NCI-H1105 (cell line): Measurements from ENCODE around the gene SULF2.
A peak's percentile ranks its signal among the peaks of the same experiment; 100 is the strongest.

Source experiments
- DNase-seq: peaks from one replicate; lab custom pipeline; 2025; lab: John Stamatoyannopoulos, UW

The SULF2 gene

DNA sequence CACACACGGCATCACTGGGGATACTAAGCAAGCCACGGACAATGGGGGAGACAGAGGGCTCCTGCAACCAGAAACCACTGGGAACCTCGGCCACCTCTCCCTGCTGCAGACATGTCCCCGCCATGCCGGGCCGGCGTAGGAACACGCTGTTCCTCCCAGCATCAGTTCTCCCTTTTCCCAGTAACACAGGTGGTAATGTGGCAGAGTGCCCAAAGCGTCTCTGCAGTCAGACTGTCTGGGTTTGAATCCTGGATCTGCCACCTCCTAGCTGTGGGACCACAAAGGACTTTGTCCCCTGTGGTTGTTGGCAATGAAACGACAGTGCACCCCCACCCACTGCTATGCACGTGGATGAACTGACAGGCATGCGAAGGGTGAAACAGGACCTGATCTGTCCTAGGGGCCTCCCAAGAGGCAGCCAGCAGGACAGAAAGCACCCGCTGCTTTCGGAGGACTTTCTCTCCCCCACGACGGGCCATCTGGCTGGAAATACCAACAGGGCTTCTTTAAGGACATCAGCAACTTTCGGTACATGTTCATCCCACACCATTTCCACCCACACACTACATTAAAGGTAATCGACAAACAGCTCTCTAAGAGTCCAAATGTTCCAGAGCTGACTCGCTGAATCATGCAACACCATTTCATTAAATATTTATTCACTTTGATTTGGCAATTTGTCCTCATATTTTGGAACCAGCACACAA, 74.1 kb downstream of the SULF2 start:
- no peak for DNase-seq

DNA sequence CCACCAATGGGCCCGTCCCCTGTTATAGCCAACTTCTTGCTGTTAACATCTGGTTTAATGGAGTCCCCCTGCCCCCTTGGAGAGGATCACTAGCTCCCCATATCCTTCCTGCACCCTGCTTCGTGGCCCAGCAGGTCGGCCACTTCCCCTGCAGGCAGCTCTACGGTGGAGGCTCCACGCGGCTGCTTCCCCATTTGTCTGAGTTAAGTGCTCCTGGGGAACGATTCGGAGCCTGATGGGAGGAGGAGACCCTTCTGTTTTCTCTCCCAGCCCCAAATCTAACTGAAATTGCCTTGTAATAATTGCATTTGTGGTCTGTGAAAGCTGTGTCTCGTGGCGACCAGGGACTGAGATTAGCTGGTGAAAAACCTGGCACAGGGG, 74.6 kb downstream of the SULF2 start:
- DNase-seq = no peak

DNA sequence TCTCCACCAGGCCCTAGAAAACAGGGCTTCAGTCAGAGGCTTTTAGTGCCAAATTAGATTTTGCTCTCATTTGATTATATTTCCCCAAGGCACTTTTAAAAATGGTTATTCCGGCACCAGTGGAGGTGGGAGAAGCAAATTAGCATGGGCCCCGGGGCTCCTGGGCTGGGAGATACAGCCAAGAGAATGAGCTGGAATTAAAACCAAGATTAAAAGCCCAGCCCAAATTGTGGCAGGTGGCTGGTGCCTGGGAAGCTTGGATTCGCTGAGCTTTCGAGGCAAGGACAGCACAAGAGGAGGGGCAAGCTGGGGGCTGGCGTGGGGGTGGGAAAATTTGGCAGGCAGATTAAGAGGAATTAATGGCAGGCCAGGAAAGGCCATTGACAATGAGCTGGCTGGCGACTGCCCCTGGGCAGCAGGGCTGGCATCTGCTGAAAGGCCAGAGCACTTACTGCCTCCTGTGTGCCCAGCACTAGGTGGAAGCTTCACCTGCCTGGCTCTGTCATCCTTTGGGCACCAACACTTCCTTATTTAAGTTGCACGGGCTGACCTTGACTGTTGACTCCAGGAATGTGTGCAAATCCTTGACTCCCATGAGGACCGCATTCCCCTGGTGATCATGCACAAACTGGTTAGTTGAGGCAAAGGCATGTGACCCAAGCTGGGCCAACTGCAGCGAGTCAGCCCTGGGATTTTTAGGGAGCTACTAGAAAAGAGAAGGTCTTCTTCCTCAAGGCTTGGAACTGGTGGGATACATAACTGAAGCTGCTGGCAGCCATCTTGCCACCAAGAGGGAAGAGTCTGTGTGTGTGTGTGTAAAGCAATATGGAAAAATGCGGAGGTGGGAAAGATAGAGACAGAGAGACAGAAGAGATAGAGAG, 76.1 kb downstream of the SULF2 start:
- DNase-seq = peak; percentile 25

DNA sequence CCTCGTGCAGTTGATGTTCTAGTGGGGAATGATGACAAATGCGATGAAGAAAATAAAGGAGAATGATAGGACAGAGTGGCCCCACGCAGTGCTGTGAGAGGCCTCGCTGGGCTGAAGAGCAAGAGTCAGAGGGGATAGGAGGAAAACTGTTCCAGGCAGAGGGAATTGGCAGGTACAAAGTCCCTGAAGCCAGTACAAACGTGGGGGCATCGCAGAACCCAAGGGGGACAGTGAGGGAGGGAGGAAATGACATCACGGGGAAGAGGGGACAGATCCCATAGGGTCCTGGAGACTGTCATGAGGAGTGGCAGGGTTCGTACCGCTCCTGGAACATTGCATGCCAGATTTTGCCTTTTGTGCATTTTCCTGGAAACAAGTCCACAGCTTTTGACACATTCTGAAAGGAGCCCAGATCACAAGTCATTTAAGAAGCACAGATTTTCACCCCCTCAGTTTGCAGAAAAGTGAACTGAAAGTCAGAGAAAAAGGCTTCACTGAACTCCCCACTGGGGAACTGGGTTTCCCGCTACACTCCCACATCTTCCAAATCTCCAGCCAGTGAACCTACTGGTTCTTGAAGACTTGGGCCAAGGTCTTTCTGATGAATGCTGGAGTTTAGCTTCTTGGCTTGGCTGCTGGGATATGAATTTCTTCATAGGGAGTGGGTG, 77.0 kb downstream of the SULF2 start:
- no peak for DNase-seq

DNA sequence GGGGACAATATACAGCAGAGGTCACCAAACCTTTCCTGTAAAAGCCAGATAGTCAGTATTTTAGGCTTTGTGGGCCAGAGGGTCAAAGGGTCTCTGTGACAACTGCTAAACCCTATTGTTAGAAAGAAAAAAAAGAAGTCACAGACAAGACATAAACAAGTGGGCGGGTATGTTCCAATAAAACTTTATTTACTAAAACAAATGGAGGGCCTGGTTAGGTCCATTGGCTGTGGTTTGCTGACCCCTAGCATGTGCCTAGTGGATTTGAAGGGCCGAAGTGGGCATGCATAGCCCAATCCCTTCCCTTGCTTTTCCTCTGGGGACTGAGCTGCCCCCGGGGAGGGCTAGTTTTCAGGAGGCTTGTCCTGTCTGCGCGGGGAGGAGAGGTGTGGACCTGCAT, 78.9 kb downstream of the SULF2 start:
- DNase-seq = no peak

DNA sequence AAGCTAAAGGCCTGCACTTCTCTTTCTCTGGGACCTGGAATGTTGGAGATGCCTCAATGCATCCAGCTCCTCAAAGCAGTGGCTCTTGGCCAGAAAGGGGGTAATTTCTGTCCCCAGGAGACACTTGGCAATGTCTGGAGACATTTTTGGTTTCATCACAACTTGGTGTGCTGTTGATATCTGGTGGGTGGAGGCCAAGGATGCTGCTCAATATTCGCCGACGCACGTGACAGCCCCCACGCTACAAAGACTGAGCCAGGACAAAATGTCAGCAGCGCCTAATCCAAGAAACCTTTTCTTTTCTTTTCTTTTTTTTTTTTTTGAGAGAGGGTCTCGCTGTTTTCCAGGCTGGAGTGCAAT, 79.8 kb downstream of the SULF2 start:
- DNase-seq = no peak

DNA sequence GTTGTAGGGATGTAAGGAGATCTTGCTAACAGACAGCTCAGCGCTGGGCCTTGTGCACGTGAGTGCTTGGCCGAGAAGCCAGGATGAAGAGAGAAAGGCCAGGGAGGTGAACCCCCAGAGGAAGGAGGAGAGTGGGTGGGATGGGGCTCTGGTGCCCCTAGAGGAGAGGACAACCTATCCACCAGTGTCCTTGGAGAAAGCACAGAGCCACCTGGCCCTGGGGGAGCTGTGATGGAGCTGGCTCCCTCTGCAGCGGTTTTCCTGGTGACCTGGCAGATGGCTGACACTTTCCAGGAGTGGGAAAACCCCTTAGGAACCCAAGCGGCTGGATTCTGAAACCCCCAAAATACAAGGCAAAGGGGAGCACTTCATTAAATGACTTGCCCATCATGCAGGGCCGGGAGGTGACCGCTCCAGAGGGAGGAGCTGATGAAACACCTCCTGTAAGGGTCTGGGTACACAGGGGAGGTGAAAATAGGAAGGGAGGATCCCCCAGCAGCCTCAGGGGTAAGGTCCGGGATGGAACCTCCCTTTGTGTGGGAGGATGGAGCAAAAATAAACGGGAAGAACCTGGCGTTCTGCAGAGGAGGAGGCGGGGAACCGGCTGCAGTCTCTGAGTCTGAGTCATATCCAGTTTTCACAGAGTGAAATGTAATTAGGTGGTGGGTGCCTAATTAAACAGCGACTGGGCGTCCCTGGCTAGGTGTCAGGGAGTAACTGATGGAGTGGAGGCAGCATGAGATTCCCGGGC, 80.4 kb downstream of the SULF2 start:
- no peak for DNase-seq

DNA sequence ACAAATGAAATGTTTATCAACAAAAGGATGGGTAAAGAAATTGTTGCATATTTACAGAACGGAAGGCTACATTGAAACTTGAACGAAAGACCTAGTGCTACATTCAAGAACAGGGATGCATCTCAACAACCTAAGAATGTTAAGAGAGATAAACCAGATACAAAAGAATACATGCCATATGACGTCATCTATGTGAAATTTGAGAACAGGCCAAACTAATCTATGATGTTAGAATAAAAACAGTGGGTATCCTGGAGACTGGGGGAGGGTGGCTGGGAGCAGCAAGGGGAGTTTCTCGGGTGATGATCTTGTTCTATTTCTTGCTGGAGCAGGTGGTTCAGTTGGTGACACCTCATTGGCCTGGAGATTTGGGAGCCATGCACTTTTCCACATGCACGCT, 81.5 kb downstream of the SULF2 start:
- no peak for DNase-seq

DNA sequence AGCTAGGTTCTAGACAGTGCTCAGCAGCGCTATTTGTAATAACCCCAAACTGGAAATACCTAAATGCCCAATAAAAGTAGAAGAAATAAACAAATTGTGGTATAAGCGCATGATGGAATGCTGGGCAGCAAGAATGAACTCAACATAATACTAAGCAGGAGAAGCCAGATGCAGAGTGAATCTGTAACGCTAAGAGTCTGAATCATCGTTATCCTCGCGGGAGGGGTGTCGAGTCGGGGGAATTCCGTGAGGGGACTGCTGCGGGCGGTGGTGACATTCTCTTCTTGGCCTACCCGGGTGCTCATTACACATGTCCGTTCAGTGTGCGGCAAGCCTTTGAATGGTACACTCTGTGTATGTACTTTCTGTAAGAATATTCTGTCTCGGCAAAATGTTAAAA, 83.7 kb downstream of the SULF2 start:
- no peak for DNase-seq

DNA sequence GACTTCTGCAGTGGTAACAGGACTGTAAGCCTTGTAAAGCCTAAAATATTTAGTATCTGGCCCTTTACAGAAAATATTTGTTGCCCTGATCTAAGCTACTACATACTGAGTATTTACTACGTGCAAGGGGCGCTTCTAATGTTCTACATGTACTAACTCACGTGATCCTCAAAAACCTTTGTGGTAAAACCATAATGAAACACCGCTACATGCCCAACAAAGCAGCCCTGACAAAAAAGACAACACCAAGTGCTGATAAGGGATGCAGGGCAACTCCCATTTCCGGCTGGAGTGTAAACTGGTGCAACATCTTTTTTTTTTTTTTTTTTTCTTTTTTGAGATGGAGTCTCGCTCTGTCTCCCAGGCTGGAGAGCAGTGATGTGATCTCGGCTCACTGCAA, 85.0 kb downstream of the SULF2 start:
- no peak for DNase-seq

DNA sequence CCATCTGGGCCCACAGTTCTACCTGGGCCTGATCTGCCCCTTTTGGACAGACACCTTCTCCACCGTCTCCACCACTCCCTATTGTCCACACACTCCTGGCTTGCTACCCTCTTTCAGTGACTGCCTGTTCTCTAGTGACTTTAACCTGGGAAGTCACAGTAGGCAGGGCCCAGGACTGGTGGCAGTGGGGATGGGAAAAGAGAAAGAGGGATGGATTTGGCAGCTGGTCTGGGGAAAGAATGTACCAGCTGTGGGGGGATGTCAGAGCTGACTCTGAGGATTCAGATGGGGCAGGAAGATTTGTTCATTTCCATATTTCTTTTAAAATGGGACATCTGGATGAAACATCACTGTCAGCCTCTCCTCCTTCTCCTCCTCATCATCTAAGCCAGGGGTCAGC, 85.5 kb downstream of the SULF2 start:
- no peak for DNase-seq

DNA sequence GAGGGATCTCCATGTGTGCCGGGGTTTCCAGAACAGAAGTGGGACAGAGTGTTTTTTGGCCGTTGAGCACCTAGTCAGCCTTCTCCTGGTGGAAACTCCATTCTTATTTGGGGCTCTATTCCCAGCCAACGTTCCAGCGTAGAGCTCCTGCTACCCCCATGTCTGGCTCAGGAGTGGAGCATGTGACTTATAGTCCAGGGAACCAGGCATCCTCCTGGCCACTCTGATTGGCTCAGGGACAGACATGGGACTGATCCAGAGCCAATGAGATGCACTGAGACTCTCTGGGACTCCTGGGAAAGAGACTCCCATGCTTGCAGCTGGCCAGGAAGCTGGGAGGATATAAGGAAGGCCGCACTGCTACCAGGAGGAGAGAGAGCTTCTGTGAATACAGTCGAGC, 87.1 kb downstream of the SULF2 start:
- no peak for DNase-seq

DNA sequence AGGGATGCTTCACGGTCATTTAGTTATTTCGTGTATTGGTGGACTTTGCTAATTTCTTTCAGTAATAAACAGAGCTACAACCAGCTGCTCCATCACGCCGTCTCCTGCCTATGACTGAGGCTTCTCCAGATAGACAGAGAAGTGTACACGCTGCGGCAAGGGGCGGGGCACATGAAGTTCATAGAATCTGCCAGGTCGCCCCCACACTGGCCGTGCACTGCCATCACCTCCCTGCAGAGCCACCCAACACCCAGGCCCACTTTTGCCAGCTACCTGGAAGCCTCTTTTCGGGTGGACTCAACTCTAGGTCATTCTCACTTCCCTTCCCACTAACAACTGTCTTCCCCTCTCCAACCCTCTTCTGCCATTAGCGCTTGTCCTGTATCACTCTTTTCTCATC, 88.4 kb downstream of the SULF2 start:
- DNase-seq = no peak

DNA sequence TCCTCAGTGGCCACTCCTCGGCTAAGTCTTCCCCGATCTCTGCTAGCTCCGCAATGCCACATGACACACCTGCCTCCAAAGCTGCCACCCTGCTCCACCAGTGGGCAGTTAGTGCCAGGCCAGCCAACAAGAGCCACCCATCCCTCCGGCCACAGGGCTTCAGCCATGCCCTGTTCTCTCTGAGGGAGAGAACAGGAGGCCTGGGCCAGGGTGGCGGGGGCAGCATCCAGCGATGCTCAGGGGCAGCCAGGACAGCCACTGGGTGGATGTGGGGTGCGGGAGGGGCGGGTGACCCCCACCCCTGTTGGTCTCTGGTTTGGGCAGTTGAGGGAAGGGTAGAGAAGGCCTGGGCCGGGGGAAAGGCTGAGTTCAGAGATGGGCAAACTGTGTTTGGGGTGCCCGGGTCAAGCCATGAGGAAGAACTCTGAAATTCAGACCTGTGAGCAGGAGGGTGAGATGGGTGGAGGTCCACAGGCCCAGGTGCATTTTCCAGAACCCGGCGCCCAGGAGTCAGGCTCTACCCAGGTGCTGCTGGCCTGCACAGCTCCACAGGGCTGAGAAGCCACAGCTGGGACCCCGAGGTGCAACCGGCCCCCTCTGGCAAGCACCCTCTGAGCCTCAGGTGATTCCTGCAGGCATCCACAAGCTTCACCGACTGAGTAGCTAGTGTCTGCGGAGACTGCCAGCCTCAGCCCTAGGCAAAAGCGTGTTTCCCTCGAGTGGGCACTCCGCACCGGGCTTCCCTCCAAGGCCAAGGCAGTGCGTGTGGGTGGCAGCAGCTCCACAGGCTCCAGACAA, 91.1 kb downstream of the SULF2 start:
- DNase-seq = no peak

DNA sequence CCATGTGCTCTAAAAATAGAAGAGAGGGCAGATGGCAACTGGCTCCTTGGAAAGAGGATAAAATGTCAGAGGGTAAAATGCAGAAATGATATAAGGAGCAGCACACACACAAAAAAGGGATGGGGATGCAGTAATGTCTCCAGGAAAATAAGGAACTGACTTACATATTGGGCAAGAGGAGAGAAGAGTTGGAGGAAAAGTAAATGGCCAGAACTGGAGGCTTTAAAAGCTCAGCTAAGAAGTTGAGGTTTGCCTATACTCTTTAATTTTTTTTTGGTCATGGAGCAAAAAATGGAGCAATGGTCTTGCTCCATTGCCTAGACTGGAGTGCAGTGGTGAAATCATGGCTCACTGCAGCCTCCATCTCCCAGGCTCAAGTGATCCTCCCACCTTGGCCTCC, 93.7 kb downstream of the SULF2 start:
- no peak for DNase-seq

DNA sequence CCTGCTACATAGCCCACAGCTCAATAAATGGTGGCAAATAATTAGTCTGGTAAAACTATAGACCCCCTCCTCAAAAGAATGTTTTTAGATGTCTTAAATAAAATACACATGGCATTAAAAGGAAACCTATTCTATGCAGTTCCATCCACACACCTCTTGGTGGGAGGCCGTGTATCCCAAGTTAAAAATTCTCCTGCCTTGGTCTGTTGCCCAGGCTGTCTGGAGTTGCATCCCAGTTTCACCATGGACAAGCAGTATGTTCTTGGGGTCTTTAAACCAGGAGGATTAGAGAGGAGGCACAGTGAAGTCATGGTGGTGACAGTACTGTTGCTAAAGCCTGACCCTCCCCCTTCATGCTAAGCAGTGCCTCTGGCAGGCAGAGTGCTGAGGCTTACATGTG, 95.5 kb downstream of the SULF2 start:
- DNase-seq = no peak

DNA sequence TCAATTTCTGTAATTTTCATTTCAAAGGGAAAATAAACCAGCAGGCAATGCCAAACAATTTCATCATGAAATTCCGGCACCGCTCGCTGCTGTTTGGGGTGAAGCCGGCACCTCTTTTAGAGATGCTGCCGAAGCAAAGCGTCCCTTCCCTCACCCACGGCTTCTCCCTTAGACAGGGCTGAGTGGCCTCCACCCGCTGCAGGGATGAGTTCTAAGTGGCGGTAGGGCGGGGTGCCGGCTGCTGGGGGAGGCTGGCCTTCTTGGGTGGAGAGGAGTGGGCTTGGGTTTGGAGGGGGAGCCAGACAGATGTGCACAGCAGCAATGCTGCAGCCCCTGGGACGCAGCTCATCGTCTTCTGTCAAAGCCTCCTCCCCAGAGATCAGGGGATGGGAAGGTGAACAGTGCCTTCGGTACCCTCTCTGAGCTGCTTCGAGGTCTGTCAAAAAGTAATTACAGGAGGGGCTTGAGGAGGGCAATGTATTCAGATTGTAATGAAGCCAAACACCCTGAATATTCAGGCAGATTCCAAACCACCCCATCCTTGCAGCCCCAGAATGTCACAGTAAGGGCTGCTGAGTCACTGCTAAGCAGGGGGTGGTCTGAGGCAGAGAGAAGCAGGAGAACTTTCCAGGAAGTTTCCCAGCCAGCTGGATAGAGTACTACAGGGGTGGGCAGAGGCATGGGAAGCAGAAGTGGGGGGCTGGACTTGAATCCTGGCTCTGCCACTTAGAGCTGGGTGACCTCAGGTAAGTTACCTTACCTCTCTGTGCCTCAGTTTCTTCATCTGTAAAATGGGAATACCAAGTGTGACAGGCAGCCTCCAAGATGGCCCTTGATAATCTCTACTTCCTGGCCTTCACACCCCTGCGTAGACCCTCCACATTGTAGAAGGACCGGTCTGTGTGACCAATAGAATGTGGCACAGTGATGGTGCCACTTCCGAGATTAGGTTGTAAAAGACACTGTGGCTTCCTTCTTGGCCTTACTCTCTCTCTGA, 96.6 kb downstream of the SULF2 start:
- DNase-seq = no peak

DNA sequence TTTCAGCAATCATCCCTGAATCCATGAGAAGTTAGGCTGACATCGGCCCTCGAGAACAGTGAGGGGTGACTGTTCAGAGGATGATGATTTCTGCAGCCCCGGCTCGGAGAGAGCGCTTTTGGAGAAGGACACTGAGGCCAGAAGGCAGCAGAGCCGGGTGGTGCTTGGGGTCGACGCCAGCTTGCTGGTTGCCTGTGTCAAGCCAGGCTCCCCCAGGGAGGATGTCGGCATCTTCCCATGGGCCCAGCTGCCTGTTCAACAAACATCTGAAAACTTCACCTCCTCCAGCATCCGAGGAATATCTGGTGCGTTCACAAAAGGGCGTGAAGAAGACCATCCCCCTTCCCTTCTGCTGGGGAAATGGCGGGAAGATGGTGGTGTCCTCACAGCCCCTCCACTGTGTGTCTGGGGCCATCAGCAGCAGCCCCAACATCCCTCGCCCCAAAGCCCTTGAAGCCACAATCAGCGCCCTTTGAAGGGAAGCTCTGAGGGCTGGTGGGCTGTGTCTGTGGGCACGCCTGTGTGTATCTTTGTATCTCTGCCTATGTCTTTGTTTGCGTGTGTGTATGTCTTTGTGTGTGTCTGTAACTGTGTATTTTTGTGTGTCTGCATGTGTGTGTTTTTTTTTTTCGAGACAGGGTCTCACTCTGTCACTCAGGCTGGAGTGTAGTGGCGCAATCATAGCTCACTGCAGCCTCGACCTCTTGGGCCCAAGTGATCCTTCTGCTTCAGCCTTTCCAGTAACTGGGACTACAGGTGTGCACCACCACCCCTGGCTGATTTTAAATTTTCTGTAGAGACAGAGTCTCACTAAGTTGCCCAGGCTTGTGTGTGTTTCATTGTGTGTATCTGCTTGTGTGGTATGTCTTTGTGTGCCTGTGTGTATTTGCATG, 97.9 kb downstream of the SULF2 start:
- no peak for DNase-seq

DNA sequence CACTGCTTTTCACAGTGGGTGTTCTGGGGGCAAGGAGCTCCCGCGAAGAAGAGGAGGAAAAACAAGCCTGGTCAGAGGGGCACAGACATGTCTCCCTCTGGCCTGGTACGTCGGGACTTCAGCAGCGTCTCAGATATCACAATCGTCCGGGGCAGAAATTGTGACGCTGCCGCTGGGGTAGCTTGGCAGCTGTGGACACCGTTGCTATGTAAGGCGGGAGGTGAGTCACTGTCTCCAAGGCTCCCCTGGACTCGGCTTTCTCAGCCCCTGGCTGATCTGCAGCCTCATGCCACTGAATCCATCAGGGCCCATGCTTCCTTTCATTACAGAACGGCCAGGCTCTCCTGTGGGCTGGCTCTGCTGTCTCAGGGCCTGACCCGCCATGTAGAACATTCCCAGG, 98.7 kb downstream of the SULF2 start:
- DNase-seq = no peak
